Epithelial cell of proximal tubule (primary cell): ENCODE data around the gene SH3D19. TPM values are rescaled to one million over a fixed set of nuclear protein-coding genes. Genes with fewer than 3 reads are reported as not detected.

Experiments used
- DNase-seq: peaks from one replicate; pipeline ENCODE4 v3.0.0-alpha.2; 2011; ENCODE audit warnings: low read depth
- H3K4me3 ChIP-seq: 2 replicates; pipeline ENCODE4 v1.5.1; 2011; ENCODE audit warnings: low read depth, mild to moderate bottlenecking, low read length
- CTCF ChIP-seq: conservative IDR thresholded peaks from 2 replicates; pipeline ENCODE4 v1.5.1; 2012; ENCODE audit warnings: low read depth, mild to moderate bottlenecking, low read length
- total RNA-seq: library from RNA; depleted of rRNA; stranded (reverse); fragments of >200 nt; gene quantifications from 2 replicates; pipeline ENCODE4 v1.2.3, GENCODE V29; 2015

SH3D19 gene
- total RNA-seq, 1 donor from 2014 or later = 14.8 TPM

GRCh38 chr4:151158979-151159378 lies 166.4 kb downstream of the SH3D19 start:
- no peak for TF ChIP-seq CTCF
- no peak for DNase-seq

GRCh38 chr4:151157543-151157942 lies 167.9 kb downstream of the SH3D19 start:
- DNase-seq = no peak
- no peak for TF ChIP-seq CTCF
- H3K4me3 ChIP-seq = no peak overlapping the region

More at GRCh38 chr4:151158979-151159378, 166.4 kb downstream of the SH3D19 start:
- H3K4me3 ChIP-seq = no peak overlapping the region

- no peak overlapping the region for H3K4me3 ChIP-seq
- TF ChIP-seq CTCF = no peak
- no peak for DNase-seq
Measured at GRCh38 chr4:151153585-151153984, 171.8 kb downstream of the SH3D19 start.

- no peak for TF ChIP-seq CTCF
- DNase-seq = no peak
- no peak overlapping the region for H3K4me3 ChIP-seq
Measured at GRCh38 chr4:151152028-151152427, 173.4 kb downstream of the SH3D19 start.

- DNase-seq = no peak
- H3K4me3 ChIP-seq = no peak overlapping the region
- no peak for TF ChIP-seq CTCF
Measured at GRCh38 chr4:151150821-151151580, 174.4 kb downstream of the SH3D19 start.

- no peak overlapping the region for H3K4me3 ChIP-seq
- no peak for DNase-seq
- no peak for TF ChIP-seq CTCF
Measured at GRCh38 chr4:151148261-151148660, 177.1 kb downstream of the SH3D19 start.

- DNase-seq = no peak
- H3K4me3 ChIP-seq = no peak overlapping the region
- TF ChIP-seq CTCF = no peak
Measured at GRCh38 chr4:151147000-151147399, 178.4 kb downstream of the SH3D19 start.
